GM23248 (cell line): ENCODE measurements around the gene CLDN10. TPM values are rescaled to one million over a fixed set of nuclear protein-coding genes. Genes with fewer than 3 reads are reported as not detected.

ENCODE experiments used
- DNase-seq: peaks from one replicate; pipeline ENCODE4 v3.0.0-alpha.2; 2015
- H2AFZ ChIP-seq: fragments of 200-600 bp; sonication (generic); 2 replicates; pipeline ENCODE4 v1.6.1; 2016; ENCODE audit warnings: antibody characterized with exemption
- H3F3A ChIP-seq: fragments of 200-600 bp; sonication (generic); 2 replicates; pipeline ENCODE4 v1.6.1; 2016; ENCODE audit warnings: mild to moderate bottlenecking, antibody characterized with exemption, mixed run types; ENCODE audit not compliant: insufficient read depth
- H3K27ac ChIP-seq: fragments of 200-600 bp; sonication (generic); 2 replicates; pipeline ENCODE4 v1.5.1; 2016; ENCODE audit warnings: mild to moderate bottlenecking
- H3K27me3 ChIP-seq: fragments of 200-600 bp; sonication (generic); replicated peaks from 2 replicates; pipeline ENCODE4 v1.6.1; 2016; ENCODE audit warnings: mild to moderate bottlenecking; ENCODE audit not compliant: insufficient read depth
- H3K36me3 ChIP-seq: fragments of 200-600 bp; sonication (generic); 2 replicates; pipeline ENCODE4 v1.6.1; 2016; ENCODE audit warnings: low read depth, mild to moderate bottlenecking
- H3K4me1 ChIP-seq: fragments of 200-600 bp; sonication (generic); 2 replicates; pipeline ENCODE4 v1.6.1; 2016; ENCODE audit warnings: mild to moderate bottlenecking; ENCODE audit not compliant: insufficient read depth
- H3K4me2 ChIP-seq: fragments of 200-600 bp; sonication (generic); one replicate; pipeline ENCODE4 v1.6.1; 2016; ENCODE audit warnings: mild to moderate bottlenecking; ENCODE audit not compliant: unreplicated experiment
- H3K4me3 ChIP-seq: fragments of 200-600 bp; sonication (generic); 2 replicates; pipeline ENCODE4 v1.5.1; 2016; ENCODE audit warnings: mild to moderate bottlenecking
- H3K79me2 ChIP-seq: fragments of 200-600 bp; sonication (generic); 2 replicates; pipeline ENCODE4 v1.6.1; 2016; ENCODE audit warnings: mild to moderate bottlenecking; ENCODE audit not compliant: insufficient read depth
- H3K9ac ChIP-seq: fragments of 200-600 bp; sonication (generic); 2 replicates; pipeline ENCODE4 v1.6.1; 2016; ENCODE audit warnings: mild to moderate bottlenecking
- H3K9me2 ChIP-seq: fragments of 200-600 bp; sonication (generic); 2 replicates; pipeline ENCODE4 v1.6.1; 2016; ENCODE audit warnings: mixed run types, mild to moderate bottlenecking, moderate library complexity; ENCODE audit not compliant: insufficient read depth
- H3K9me3 ChIP-seq: fragments of 200-600 bp; sonication (generic); one replicate; pipeline ENCODE4 v1.6.1; 2017; ENCODE audit warnings: low read depth
- H4K20me1 ChIP-seq: fragments of 200-600 bp; sonication (generic); 2 replicates; pipeline ENCODE4 v1.6.0; 2016; ENCODE audit not compliant: insufficient read depth
- EZH2 ChIP-seq: fragments of 200-600 bp; sonication (generic); IDR thresholded peaks from 2 replicates; pipeline ENCODE4 v1.6.1; 2018; ENCODE audit warnings: antibody characterized with exemption, mild to moderate bottlenecking; ENCODE audit not compliant: insufficient read depth, poor library complexity, severe bottlenecking
- EZH2phosphoT487 ChIP-seq: fragments of 200-600 bp; sonication (generic); IDR thresholded peaks from 2 replicates; pipeline ENCODE4 v1.6.1; 2018; ENCODE audit warnings: antibody characterized with exemption, moderate library complexity, mild to moderate bottlenecking, low read depth; ENCODE audit not compliant: insufficient read depth
- WGBS, 2 experiments: methylation state at CpG; one replicate each; pipeline ENCODE4 v1.1.6; 2015 to 2017; ENCODE audit warnings: low lambda C conversion rate in 2 of 2, low coverage in 1 of 2; ENCODE audit errors: missing lambda C conversion rate in 2 of 2; 5-methylcytosine and 5-hydroxymethylcytosine counted together
- in situ Hi-C: fragments of 300-500 bp; cut with MboI; formaldehyde crosslinking; loops from 2 replicates; pipeline ENCODE4 v1.15.0; 2020
- polyA plus RNA-seq: library from polyadenylated mRNA; unstranded; fragments of >200 nt; fragmentation: Nextera tagmentation; extraction: Ambion mirVana; gene quantifications from 2 replicates; pipeline ENCODE4 v1.2.1, GENCODE V29; 2016
- total RNA-seq: library from RNA; depleted of rRNA; stranded (reverse); fragments of >200 nt; shearing (Covaris generic); gene quantifications from 2 replicates; pipeline ENCODE4 v1.2.3, GENCODE V29; 2014

Gene CLDN10
- total and polyA plus RNA-seq, 2 experiments from 2014 or later = 0.20 TPM; not detected in 1

- Histone ChIP-seq H3K27me3 (no peaks in the 10 kb centered on the region), H3K4me2 (no peak overlapping the region), H4K20me1 (no peaks in the 10 kb centered on the region), H3K4me3 (no peak overlapping the region), H3K79me2 (no peaks in the 10 kb centered on the region), H3F3A (0 out of 2 replicates have a peak, but pooled peaks cover 4% of the 10 kb centered on the region), H3K27ac (no peak overlapping the region), H3K9me3 (no peaks in the 10 kb centered on the region), H3K36me3 (peaks cover 31% of the 10 kb centered on the region), H3K9me2 (no peaks in the 10 kb centered on the region), H3K4me1 (peaks cover 5% of the 10 kb centered on the region), H3K9ac (no peak overlapping the region), H2AFZ (no peak overlapping the region)
- TF ChIP-seq EZH2phosphoT487 = no peak
- TF ChIP-seq EZH2 = no peak
- 86% methylated on average over 3 of the region's 3 CpGs for WGBS, 2 experiments
- in situ Hi-C loops = no loop called here
- DNase-seq = no peak
These were observed 35.6 kb downstream of the CLDN10 start for GRCh38 chr13:95588134-95588533.

DNA sequence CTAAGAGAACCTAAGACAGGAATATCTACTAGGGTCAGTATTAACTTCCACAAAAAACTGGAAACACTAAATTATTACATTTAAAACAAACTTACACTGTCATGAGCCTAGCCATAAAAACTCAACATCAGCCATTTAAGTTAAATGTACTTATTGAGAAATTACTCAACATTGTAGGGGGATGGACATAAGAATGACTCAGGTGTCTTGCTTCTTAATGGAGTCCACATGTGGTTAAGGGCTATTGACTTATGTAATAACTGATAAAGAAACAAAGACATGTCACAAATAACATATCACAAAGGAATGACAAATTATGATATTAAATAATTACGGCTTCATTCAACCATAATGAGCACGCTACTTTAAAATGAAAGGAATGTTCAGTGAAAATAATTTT, 36.2 kb downstream of the CLDN10 start:
- Histone ChIP-seq H3K9me3 (no peaks in the 10 kb centered on the region), H3K79me2 (no peaks in the 10 kb centered on the region), H4K20me1 (no peaks in the 10 kb centered on the region), H2AFZ (no peak overlapping the region), H3K4me1 (peaks cover 5% of the 10 kb centered on the region), H3K4me3 (no peak overlapping the region), H3K9ac (no peak overlapping the region), H3K27me3 (no peaks in the 10 kb centered on the region), H3K36me3 (peaks cover 34% of the 10 kb centered on the region), H3K27ac (no peak overlapping the region), H3F3A (0 out of 2 replicates have a peak, but pooled peaks cover 4% of the 10 kb centered on the region), H3K9me2 (no peaks in the 10 kb centered on the region), H3K4me2 (no peak overlapping the region)
- WGBS, 2 experiments = 94 to 100% methylated on average over 2 of the region's 2 CpGs
- DNase-seq = peak; percentile 50
- no peak for TF ChIP-seq EZH2phosphoT487
- no peak for TF ChIP-seq EZH2
- in situ Hi-C loops = no loop called here

DNA sequence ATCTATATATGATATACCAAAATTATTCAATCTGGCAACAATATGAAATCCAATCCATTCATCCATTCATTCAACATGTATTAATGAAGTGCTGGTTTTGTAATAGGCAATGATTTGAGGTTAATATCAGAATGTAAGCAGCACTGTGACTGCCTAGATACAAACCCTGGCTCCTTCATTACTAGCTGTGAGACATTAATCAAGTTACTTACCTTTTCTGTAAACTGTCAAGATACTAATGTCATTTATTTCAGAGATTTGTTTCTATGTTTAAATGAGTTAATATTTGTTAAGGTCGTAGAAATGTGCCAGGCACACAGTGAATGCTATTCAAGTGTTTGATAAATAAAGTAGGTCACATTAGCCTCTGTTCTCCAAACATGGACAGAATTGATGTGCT, 40.9 kb downstream of the CLDN10 start:
- WGBS, 2 experiments = 47 to 69% methylated on average over 1 of the region's 1 CpG
- H3K9me3 ChIP-seq = no peaks in the 10 kb centered on the region
- no peak overlapping the region for H3K27ac ChIP-seq
- 0 out of 2 replicates have a peak, but pooled peaks cover 2% of the 10 kb centered on the region for H3F3A ChIP-seq
- no peaks in the 10 kb centered on the region for H3K27me3 ChIP-seq
- no peak overlapping the region for H2AFZ ChIP-seq
- H3K9me2 ChIP-seq = no peaks in the 10 kb centered on the region
- no peak for TF ChIP-seq EZH2
- no peak for TF ChIP-seq EZH2phosphoT487
- H3K36me3 ChIP-seq = peaks cover 18% of the 10 kb centered on the region
- no peak overlapping the region for H3K4me3 ChIP-seq
- no peak overlapping the region for H3K4me2 ChIP-seq
- H3K9ac ChIP-seq = no peak overlapping the region
- no peaks in the 10 kb centered on the region for H3K79me2 ChIP-seq
- no peaks in the 10 kb centered on the region for H4K20me1 ChIP-seq
- no peak for DNase-seq
- in situ Hi-C loops = no loop called here
- peaks cover 2% of the 10 kb centered on the region for H3K4me1 ChIP-seq

DNA sequence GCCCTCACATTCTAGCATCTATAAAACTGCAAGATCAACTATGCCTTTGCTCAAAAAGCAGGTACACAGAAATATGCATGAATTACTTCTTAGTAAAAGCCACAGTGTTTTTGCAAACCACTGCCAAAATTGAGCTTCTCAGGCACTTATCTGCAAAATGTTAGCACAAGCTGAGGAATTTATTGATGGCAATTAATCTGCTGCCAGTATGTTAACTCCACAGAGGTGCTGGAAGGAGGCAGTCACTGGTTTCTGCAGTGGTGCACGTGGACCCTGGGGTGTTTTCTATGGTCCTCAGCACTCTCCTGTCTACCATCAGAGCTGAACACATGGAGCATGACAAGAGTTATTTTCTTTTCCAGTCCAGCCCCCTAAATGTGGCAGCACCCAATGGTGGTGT, 44.2 kb downstream of the CLDN10 start:
- no peaks in the 10 kb centered on the region for H4K20me1 ChIP-seq
- H3K27me3 ChIP-seq = no peaks in the 10 kb centered on the region
- no peak for TF ChIP-seq EZH2
- no peak for TF ChIP-seq EZH2phosphoT487
- in situ Hi-C loops = no loop called here
- no peaks in the 10 kb centered on the region for H3F3A ChIP-seq
- H3K36me3 ChIP-seq = peaks cover 26% of the 10 kb centered on the region
- WGBS, 2 experiments = 100% methylated on average over 1 of the region's 1 CpG
- no peak overlapping the region for H2AFZ ChIP-seq
- no peaks in the 10 kb centered on the region for H3K4me1 ChIP-seq
- no peak overlapping the region for H3K4me3 ChIP-seq
- no peaks in the 10 kb centered on the region for H3K9me3 ChIP-seq
- H3K9ac ChIP-seq = no peak overlapping the region
- no peak overlapping the region for H3K27ac ChIP-seq
- H3K79me2 ChIP-seq = no peaks in the 10 kb centered on the region
- DNase-seq = no peak
- no peaks in the 10 kb centered on the region for H3K9me2 ChIP-seq
- no peak overlapping the region for H3K4me2 ChIP-seq

DNA sequence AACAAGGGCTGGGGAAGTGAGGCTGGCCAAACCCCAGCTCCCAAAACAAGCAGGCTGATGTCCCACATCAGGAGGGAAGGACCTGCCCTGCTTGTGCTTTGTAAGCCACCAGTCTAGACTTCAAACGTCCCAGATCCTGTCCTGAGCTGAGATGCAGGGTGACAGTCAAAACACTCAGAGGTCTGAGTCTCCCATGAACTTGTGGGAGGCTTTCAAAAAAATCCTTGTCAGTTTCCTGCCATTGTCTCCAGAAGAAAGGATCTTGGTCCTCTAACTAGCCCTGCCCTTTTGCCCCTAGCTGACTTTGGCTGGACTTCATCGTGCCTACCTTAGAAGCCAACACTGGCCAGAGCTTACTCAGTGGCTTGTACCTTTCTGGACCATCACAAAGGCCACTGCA, 48.7 kb downstream of the CLDN10 start:
- Histone ChIP-seq H3K36me3 (peaks cover 39% of the 10 kb centered on the region), H3K4me2 (no peak overlapping the region), H3K4me3 (no peak overlapping the region), H3K79me2 (no peaks in the 10 kb centered on the region), H3K27ac (no peak overlapping the region), H3K9ac (no peak overlapping the region), H4K20me1 (no peaks in the 10 kb centered on the region), H3K27me3 (no peaks in the 10 kb centered on the region), H3K9me3 (no peaks in the 10 kb centered on the region), H3K9me2 (no peaks in the 10 kb centered on the region), H3K4me1 (no peaks in the 10 kb centered on the region), H3F3A (no peaks in the 10 kb centered on the region), H2AFZ (no peak overlapping the region)
- WGBS, 2 experiments = 61 to 65% methylated on average over 2 of the region's 2 CpGs
- no peak for TF ChIP-seq EZH2phosphoT487
- no peak for TF ChIP-seq EZH2
- in situ Hi-C loops = loop anchor here (25.0 kb wide), 1 partner anchor 236 kb away; no protein-coding TSS in a partner anchor
- no peak for DNase-seq
